CD4-positive, alpha-beta memory T cell (primary cell): Measurements from ENCODE around the gene GMEB2. TPM values are rescaled to one million over a fixed set of nuclear protein-coding genes. Genes with fewer than 3 reads are reported as not detected.

Experiments used
- CTCF ChIA-PET: fragments of 350-600 bp; sonication (Branson Sonifier 250); formaldehyde crosslinking; loops from one replicate; lab custom pipeline; 2021; ENCODE audit warnings: inconsistent platforms; ENCODE audit not compliant: partially characterized antibody; lab: Charles Lee
- POLR2A ChIA-PET: fragments of 350-600 bp; sonication (Branson Sonifier 250); formaldehyde crosslinking; loops from one replicate; lab custom pipeline; 2021; ENCODE audit not compliant: partially characterized antibody; lab: Charles Lee
- DNase-seq, 5 donors: peaks; one replicate each; pipeline versions ENCODE4 v3.0.0 to v3.0.0-alpha.2; 2020 to 2022; ENCODE audit warnings: mixed read lengths in 1 of 5
- H3K27ac ChIP-seq: one replicate; pipeline ENCODE4 v1.7.0; 2013; ENCODE audit warnings: low read depth, low read length
- H3K27me3 ChIP-seq: 2 replicates; pipeline ENCODE4 v1.7.0; 2013; ENCODE audit warnings: mild to moderate bottlenecking, low read length, moderate library complexity; ENCODE audit not compliant: insufficient read depth
- H3K36me3 ChIP-seq: 2 replicates; pipeline ENCODE4 v1.7.0; 2013; ENCODE audit warnings: mild to moderate bottlenecking, low read length, moderate library complexity; ENCODE audit not compliant: insufficient read depth
- H3K4me1 ChIP-seq: 2 replicates; pipeline ENCODE4 v1.7.0; 2013; ENCODE audit warnings: mild to moderate bottlenecking, low read length, moderate library complexity; ENCODE audit not compliant: insufficient read depth
- H3K4me3 ChIP-seq, 2 donors: one replicate each; pipeline ENCODE4 v1.7.0; 2013; ENCODE audit warnings: low read length in 2 of 2, mild to moderate bottlenecking in 1 of 2
- H3K9me3 ChIP-seq, 2 donors: one replicate each; pipeline ENCODE4 v1.7.0; 2013; ENCODE audit warnings: low read length in 2 of 2, control low read depth in 1 of 2; ENCODE audit not compliant: control insufficient read depth in 1 of 2
- H3K27ac Mint-ChIP-seq, 7 donors: one replicate each; pipeline ENCODE4 v1.8.0; 2020 to 2021; ENCODE audit warnings: mixed read lengths in 7 of 7, mild to moderate bottlenecking in 6 of 7, inconsistent platforms in 3 of 7, moderate library complexity in 3 of 7
- H3K27me3 Mint-ChIP-seq, 2 donors: one replicate each; pipeline ENCODE4 v1.8.0; 2020 to 2021; ENCODE audit warnings: mixed read lengths in 2 of 2
- H3K36me3 Mint-ChIP-seq, 2 donors: one replicate each; pipeline ENCODE4 v1.8.0; 2020 to 2021; ENCODE audit warnings: mixed read lengths in 2 of 2, inconsistent platforms in 1 of 2, mild to moderate bottlenecking in 1 of 2
- H3K4me1 Mint-ChIP-seq, 4 donors: one replicate each; pipeline ENCODE4 v1.8.0; 2020 to 2021; ENCODE audit warnings: mixed read lengths in 4 of 4, mild to moderate bottlenecking in 1 of 4
- H3K4me3 Mint-ChIP-seq, 8 donors: one replicate each; pipeline ENCODE4 v1.8.0; 2020 to 2021; ENCODE audit warnings: mixed read lengths in 8 of 8, mild to moderate bottlenecking in 7 of 8, moderate library complexity in 6 of 8, inconsistent platforms in 3 of 8
- H3K9me3 Mint-ChIP-seq, 8 donors: one replicate each; pipeline ENCODE4 v1.8.0; 2020 to 2021; ENCODE audit warnings: mixed read lengths in 8 of 8, mild to moderate bottlenecking in 5 of 8, inconsistent platforms in 3 of 8, moderate library complexity in 1 of 8
- intact Hi-C: fragments of 100-400 bp; cut with micrococcal nuclease; formaldehyde crosslinking; loops from one replicate; pipeline ENCODE4 v1.15.1; 2023
- polyA plus RNA-seq, 2 donors: library from polyadenylated mRNA; unstranded; fragments of 300-500 nt; fragmentation: Illumina TruSeq; gene quantifications; one replicate each; pipeline ENCODE4 v1.2.3, GENCODE V29; 2021
- total RNA-seq, 2 experiments: library from RNA; stranded (reverse); gene quantifications; one replicate each; pipeline ENCODE4 v1.2.3, GENCODE V29; 2021

Gene GMEB2
- total and polyA plus RNA-seq, 4 experiments from 2014 or later: 4.5 to 26.4 (median 20.5) TPM

DNA sequence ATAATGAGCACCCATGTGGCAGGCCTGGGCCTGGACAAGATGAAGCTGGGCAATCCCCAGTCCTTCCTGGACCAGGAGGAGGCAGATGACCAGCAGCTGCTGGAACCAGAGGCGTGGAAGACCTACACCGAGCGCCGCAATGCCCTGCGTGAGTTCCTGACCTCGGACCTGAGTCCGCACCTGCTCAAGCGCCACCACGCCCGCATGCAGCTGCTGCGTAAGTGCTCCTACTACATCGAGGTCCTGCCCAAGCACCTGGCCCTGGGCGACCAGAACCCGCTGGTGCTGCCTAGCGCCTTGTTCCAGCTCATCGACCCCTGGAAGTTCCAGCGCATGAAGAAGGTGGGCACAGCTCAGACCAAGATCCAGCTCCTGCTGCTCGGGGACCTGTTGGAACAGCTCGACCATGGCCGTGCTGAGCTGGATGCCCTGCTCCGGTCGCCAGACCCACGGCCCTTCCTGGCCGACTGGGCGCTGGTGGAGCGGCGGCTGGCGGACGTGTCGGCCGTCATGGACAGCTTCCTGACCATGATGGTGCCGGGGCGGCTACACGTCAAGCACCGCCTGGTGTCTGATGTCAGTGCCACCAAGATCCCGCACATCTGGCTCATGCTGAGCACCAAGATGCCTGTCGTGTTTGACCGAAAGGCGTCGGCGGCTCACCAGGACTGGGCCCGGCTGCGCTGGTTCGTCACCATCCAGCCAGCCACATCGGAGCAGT, 71.1 kb downstream of the GMEB2 start:
- Mint-ChIP-seq H3K27ac (peak overlapping the region in 1 of 7 donors; percentile 27), H3K36me3 (peaks cover 3 to 4% of the 10 kb centered on the region in 2 donors), H3K4me1 (peaks cover 5 to 27% (median 14%) of the 10 kb centered on the region in 4 donors), H3K4me3 (no peak overlapping the region), H3K27me3 (peaks cover 0 to 4% of the 10 kb centered on the region in 2 donors), H3K9me3 (no peaks in the 10 kb centered on the region)
- intact Hi-C loops: no loop called here
- H3K4me1 ChIP-seq: peaks cover 22% of the 10 kb centered on the region
- no peaks in the 10 kb centered on the region for H3K9me3 ChIP-seq
- no peak overlapping the region for H3K27ac ChIP-seq
- DNase-seq: no peak
- H3K27me3 ChIP-seq: no peaks in the 10 kb centered on the region
- no peak overlapping the region for H3K4me3 ChIP-seq
- H3K36me3 ChIP-seq: peaks cover 8% of the 10 kb centered on the region
- ChIA-PET CTCF (no interaction called here), POLR2A (interaction anchor here (1.1 to 2.3 kb wide), 5 partner anchors 12 to 79 kb away, joined by 3 to 11 read pairs (median 6); partner anchors contain the start of genes HELZ2, PPDPF and PTK6)

DNA sequence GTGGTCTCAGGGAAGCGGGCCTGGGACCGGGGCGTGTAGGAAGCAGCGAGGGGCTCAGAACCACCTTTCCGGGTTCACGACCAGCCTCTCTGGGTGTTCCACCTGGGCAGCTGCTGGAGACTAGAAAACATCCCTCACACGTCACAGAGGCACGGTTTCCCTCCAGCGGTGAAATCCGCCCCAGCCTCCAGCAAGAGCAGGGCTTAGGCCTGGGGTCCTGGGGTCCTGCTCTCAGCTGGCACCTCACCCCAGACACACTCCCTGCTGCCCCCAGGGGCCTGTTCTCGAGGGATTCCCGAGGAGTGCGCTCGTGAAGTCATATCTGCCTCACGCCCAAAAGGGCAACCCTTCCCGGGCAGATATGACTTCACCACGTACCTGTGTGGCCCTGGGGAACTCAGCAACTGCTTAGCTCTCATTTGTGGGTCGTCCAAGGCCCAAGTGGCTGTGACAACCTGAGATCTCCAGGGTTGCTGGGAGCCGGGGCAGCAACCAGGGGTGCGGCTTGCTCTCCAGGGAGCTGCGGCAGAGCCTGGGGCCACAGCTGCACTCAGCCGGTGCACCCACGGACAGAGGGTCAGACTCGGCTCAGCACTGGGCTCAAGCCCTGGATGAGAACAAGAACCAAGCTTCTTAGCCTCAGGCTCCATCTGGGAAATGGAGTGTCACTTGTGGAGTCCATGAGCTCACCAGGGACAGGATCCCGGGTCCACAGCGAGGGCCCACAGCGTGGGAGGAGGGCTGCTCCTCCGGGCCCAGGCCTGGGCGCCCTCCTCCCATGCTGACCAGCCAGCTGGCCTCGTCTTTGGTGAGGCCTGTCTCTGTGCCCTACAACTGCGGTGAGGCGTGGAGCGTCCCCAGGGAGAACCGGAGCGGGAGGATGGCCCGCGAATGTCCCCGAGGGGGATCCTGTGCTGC, 72.3 kb downstream of the GMEB2 start:
- H3K4me1 Mint-ChIP-seq: peaks cover 5 to 27% (median 14%) of the 10 kb centered on the region in 4 donors
- H3K36me3 Mint-ChIP-seq: no peaks in the 10 kb centered on the region
- DNase-seq: peak in 1 of 5 donors; percentile 22
- peaks cover 22% of the 10 kb centered on the region for H3K4me1 ChIP-seq
- H3K4me3 ChIP-seq: peak overlapping the region in 1 of 2 donors; percentile 66
- H3K4me3 Mint-ChIP-seq: peak overlapping the region; percentile 69 to 81 (median 76)
- intact Hi-C loops: loop anchor here (5.0 kb wide), 1 partner anchor 73 kb away; the partner anchor contains the start of gene GMEB2
- peaks cover 0 to 4% of the 10 kb centered on the region in 2 donors for H3K27me3 Mint-ChIP-seq
- no peaks in the 10 kb centered on the region for H3K9me3 Mint-ChIP-seq
- peak overlapping the region in 6 of 7 donors; percentile 46 to 97 (median 82) for H3K27ac Mint-ChIP-seq
- ChIA-PET CTCF (no interaction called here), POLR2A (interaction anchor here (0.6 to 3.1 kb wide), 9 partner anchors 12 to 182 kb away, joined by 3 to 17 read pairs (median 5); partner anchors contain the start of genes GMEB2, HELZ2, LIME1 and PPDPF)
- no peaks in the 10 kb centered on the region for H3K27me3 ChIP-seq
- peak overlapping the region; percentile 63 for H3K27ac ChIP-seq
- no peaks in the 10 kb centered on the region for H3K9me3 ChIP-seq
- H3K36me3 ChIP-seq: no peaks in the 10 kb centered on the region

DNA sequence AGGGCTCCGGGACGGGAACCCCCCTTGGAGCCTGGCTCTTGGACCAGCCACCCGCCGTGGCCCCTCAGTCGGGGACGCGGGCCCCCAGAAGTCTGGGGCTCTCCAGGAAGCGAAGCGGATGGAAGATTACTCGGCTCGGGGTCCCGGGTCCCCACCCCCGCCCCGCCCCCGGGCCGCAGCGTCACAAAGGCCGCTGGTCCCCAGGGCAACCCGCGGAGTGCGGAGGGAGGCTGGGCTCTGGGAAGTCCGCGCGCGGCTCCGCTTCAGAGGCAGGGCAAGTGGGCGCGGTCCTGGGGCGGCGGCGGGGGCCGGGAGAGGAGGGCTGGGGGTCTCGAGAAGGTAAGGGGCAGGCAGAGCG, 73.0 kb downstream of the GMEB2 start, which contains the start of gene FNDC11:
TSS of gene FNDC11 (plus strand) at position 227 of the 358 bp plus-strand sequence. CDS start 1,505 bp downstream, outside the sequence.
- peak within 1 kb of the TSS; percentile 69 for H3K27ac ChIP-seq
- peaks cover 5 to 27% (median 14%) of the 10 kb centered on the region in 4 donors for H3K4me1 Mint-ChIP-seq
- H3K4me1 ChIP-seq: peaks cover 22% of the 10 kb centered on the region
- ChIA-PET CTCF (no interaction called here), POLR2A (interaction anchor here (1.4 to 3.1 kb wide), 8 partner anchors 14 to 183 kb away, joined by 5 to 19 read pairs (median 8); partner anchors contain the start of genes HELZ2, LIME1 and PPDPF)
- H3K36me3 Mint-ChIP-seq: no peaks in the 10 kb centered on the region
- H3K4me3 Mint-ChIP-seq: peak within 1 kb of the TSS; percentile 70 to 92 (median 78)
- peak within 1 kb of the TSS; percentile 23 to 66 for H3K4me3 ChIP-seq
- DNase-seq: peak in 2 of 5 donors; percentile 38 to 68
- H3K27me3 ChIP-seq: no peaks in the 10 kb centered on the region
- H3K27me3 Mint-ChIP-seq: peaks cover 0 to 6% of the 10 kb centered on the region in 2 donors
- intact Hi-C loops: loop anchor here (1.0 to 5.0 kb wide), 6 partner anchors 13 to 104 kb away; partner anchors contain the start of genes GMEB2, HELZ2, PTK6 and RTEL1
- H3K9me3 Mint-ChIP-seq: no peaks in the 10 kb centered on the region
- H3K27ac Mint-ChIP-seq: peak within 1 kb of the TSS; percentile 93 to 98 (median 97)
- H3K36me3 ChIP-seq: no peaks in the 10 kb centered on the region
- H3K9me3 ChIP-seq: no peaks in the 10 kb centered on the region

DNA sequence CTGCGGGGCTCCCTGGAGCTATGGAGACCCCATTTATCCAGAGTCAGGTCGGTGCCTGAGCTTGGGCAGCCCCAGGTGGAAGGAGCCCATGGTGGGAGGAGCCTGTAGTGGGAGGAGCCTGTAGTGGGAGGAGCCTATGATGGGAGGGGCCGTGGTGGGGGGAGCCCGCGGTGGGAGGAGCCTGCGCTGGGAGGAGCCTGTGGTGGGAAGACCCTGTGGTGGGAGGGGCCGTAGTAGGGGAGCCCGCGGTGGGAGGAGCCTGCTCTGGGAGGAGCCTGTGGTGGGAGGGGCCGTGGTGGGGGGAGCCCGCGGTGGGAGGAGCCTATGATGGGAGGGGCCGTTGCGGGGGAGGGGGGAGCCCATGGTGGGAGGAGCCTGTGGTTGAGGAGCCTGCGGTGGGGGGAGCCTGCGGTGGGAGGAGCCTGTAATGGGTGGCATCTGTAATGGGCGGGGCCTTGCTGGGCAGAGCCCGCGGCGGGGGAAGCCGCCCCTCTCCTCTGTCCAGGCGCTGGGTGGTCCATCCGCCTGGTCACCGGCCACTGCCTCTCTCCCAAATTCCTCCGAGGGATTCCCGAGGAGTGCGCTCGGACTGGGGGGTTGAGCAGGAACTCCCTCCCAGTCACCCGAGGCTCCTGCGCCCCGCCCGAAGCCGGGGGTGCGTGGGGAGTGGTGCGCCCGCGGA, 73.5 kb downstream of the GMEB2 start:
- CTCF ChIA-PET: interaction anchor here (0.6 to 4.7 kb wide), 3 partner anchors 16 to 74 kb away, joined by 3 to 33 read pairs (median 3); partner anchors contain the start of gene PTK6
- peaks cover 22% of the 10 kb centered on the region for H3K4me1 ChIP-seq
- no peaks in the 10 kb centered on the region for H3K36me3 Mint-ChIP-seq

DNA sequence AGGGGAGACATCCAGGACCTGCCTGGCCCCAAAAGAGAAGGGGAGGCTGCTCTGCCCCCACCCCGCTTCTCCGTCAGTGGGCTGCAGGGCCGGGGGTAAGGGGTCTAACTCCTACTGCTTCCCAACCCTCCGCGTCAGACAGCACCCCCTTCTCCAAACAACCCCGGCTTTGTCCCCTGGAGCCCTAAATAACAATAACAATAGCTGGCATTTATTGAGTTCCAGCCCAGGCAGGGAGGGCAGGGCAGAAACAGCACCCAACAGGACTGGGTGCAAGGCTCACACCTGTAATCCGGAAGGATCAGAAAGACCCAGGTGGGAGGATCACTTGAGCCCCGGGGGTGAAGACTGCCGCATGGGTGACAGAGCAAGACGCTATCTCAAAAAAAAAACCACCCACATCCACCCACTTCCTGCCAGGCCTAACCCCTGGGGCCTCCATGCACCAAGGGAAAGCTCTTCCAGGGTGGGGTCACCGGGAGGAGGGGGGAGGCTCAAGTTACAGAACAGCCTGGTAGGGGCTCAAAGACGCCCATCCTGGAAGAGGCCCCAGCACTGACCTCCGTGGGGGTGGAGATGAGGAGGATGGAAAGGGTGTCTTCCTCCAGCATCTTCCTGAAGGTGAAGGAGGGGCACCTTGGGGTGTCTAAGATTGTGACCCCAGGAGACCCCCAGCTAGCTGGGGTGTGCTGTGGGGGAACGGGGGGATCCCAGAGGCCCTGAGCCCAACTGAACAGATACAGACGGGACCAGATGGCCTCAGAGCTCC, 74.2 kb downstream of the GMEB2 start:
- Histone ChIP-seq H3K4me3 (peak overlapping the region in 1 of 2 donors; percentile 30), H3K27ac (peak overlapping the region; percentile 69), H3K27me3 (no peaks in the 10 kb centered on the region), H3K36me3 (no peaks in the 10 kb centered on the region), H3K4me1 (peaks cover 22% of the 10 kb centered on the region), H3K9me3 (no peaks in the 10 kb centered on the region)
- no peaks in the 10 kb centered on the region for H3K36me3 Mint-ChIP-seq
- H3K9me3 Mint-ChIP-seq: no peaks in the 10 kb centered on the region
- peaks cover 5 to 27% (median 14%) of the 10 kb centered on the region in 4 donors for H3K4me1 Mint-ChIP-seq
- intact Hi-C loops: loop anchor here (1.0 to 5.0 kb wide), 7 partner anchors 15 to 106 kb away; partner anchors contain the start of genes GMEB2, HELZ2, PPDPF and PTK6
- H3K4me3 Mint-ChIP-seq: peak overlapping the region; percentile 68 to 92 (median 76)
- CTCF ChIA-PET: interaction anchor here (0.6 to 4.7 kb wide), 3 partner anchors 15 to 75 kb away, joined by 3 to 33 read pairs (median 3); partner anchors contain the start of gene PTK6
- POLR2A ChIA-PET: interaction anchor here (0.7 to 3.1 kb wide), 20 partner anchors 9 to 428 kb away, joined by 3 to 32 read pairs (median 5); partner anchors contain the start of genes ARFRP1, GMEB2, HELZ2 and LIME1
- peaks cover 0 to 6% of the 10 kb centered on the region in 2 donors for H3K27me3 Mint-ChIP-seq
- DNase-seq: peak; percentile 79 to 84 (median 82)
- H3K27ac Mint-ChIP-seq: peak overlapping the region; percentile 93 to 98 (median 97)

More for the DNA sequence above, 73.5 kb downstream of the GMEB2 start:
- Histone ChIP-seq H3K27ac (peak overlapping the region; percentile 69), H3K27me3 (no peaks in the 10 kb centered on the region), H3K4me3 (peak overlapping the region; percentile 23 to 66), H3K9me3 (no peaks in the 10 kb centered on the region), H3K36me3 (no peaks in the 10 kb centered on the region)
- POLR2A ChIA-PET: interaction anchor here (0.7 to 3.1 kb wide), 20 partner anchors 8 to 427 kb away, joined by 3 to 32 read pairs (median 5); partner anchors contain the start of genes ARFRP1, GMEB2, HELZ2 and LIME1
- Mint-ChIP-seq H3K27me3 (peaks cover 0 to 6% of the 10 kb centered on the region in 2 donors), H3K9me3 (no peaks in the 10 kb centered on the region), H3K4me3 (peak overlapping the region; percentile 68 to 92 (median 76)), H3K27ac (peak overlapping the region; percentile 93 to 98 (median 97)), H3K4me1 (peaks cover 5 to 27% (median 14%) of the 10 kb centered on the region in 4 donors)
- peak; percentile 87 to 93 (median 89) for DNase-seq
- intact Hi-C loops: loop anchor here (1.0 to 5.0 kb wide), 6 partner anchors 14 to 105 kb away; partner anchors contain the start of genes GMEB2, HELZ2, PTK6 and RTEL1
